ENCODE measurements around the gene CES3.
"Not testable (repeated sequence)": the region's sequence is repeated elsewhere in the genome, so short reads cannot be mapped to it uniquely, and the experiment has no call there.

GRCh38 chr16:66956154-66956457, 5.0 kb upstream of the CES3 start:
- TF ChIP-seq POLR2A, CTCF, EP300 (IDR thresholded peaks at IDR 0.05): not testable (repeated sequence)
